OCI-LY1 (cell line): Measurements from ENCODE around the gene GET3.
A peak's percentile ranks its signal among the peaks of the same experiment; 100 is the strongest.

Experiments
- H2AFZ ChIP-seq: fragments of 200-600 bp; sonication (generic), shearing (Covaris generic); 2 replicates; pipeline ENCODE4 v1.6.0; 2014; ENCODE audit warnings: antibody characterized with exemption, mild to moderate bottlenecking, low read length
- H3F3A ChIP-seq: fragments of 200-600 bp; sonication (generic), shearing (Covaris generic); 2 replicates; pipeline ENCODE4 v1.6.0; 2014; ENCODE audit warnings: mild to moderate bottlenecking, antibody characterized with exemption, low read length, moderate library complexity; ENCODE audit not compliant: insufficient read depth
- H3K27ac ChIP-seq: fragments of 200-600 bp; sonication (generic); 2 replicates; pipeline ENCODE4 v1.5.1; 2014; ENCODE audit warnings: low read length, mixed run types, mild to moderate bottlenecking, low read depth; ENCODE audit not compliant: poor library complexity, severe bottlenecking
- H3K27me3 ChIP-seq: fragments of 200-600 bp; sonication (generic); 2 replicates; pipeline ENCODE4 v1.6.0; 2014; ENCODE audit warnings: antibody characterized with exemption, mild to moderate bottlenecking, low read length, moderate library complexity; ENCODE audit not compliant: insufficient read depth
- H3K36me3 ChIP-seq: fragments of 200-600 bp; sonication (generic); 2 replicates; pipeline ENCODE4 v1.6.1; 2014; ENCODE audit warnings: mild to moderate bottlenecking, antibody characterized with exemption, low read length, moderate library complexity, mixed read lengths; ENCODE audit not compliant: insufficient read depth
- H3K4me1 ChIP-seq: fragments of 200-600 bp; sonication (generic); 2 replicates; pipeline ENCODE4 v1.5.1; 2014; ENCODE audit warnings: mild to moderate bottlenecking, low read length, moderate library complexity; ENCODE audit not compliant: insufficient read depth, severe bottlenecking
- H3K4me2 ChIP-seq: fragments of 200-600 bp; sonication (generic), shearing (Covaris generic); 2 replicates; pipeline ENCODE4 v1.6.1; 2014; ENCODE audit warnings: low read length
- H3K4me3 ChIP-seq: fragments of 200-600 bp; sonication (generic); 2 replicates; pipeline ENCODE4 v1.5.1; 2014; ENCODE audit warnings: low read length, low read depth, mild to moderate bottlenecking, mixed read lengths; ENCODE audit not compliant: poor library complexity, severe bottlenecking
- H3K79me2 ChIP-seq: fragments of 200-600 bp; shearing (Covaris generic); 2 replicates; pipeline ENCODE4 v1.6.1; 2016; ENCODE audit warnings: mixed run types, low read length, mixed read lengths; ENCODE audit not compliant: insufficient read depth
- H3K9ac ChIP-seq: fragments of 200-600 bp; sonication (generic), shearing (Covaris generic); 2 replicates; pipeline ENCODE4 v1.6.1; 2014; ENCODE audit warnings: mild to moderate bottlenecking, low read length, mixed read lengths
- H3K9me2 ChIP-seq: fragments of 200-600 bp; sonication (generic), shearing (Covaris generic); 2 replicates; pipeline ENCODE4 v1.6.1; 2014; ENCODE audit warnings: low read depth, mild to moderate bottlenecking, low read length, mixed read lengths
- H3K9me3 ChIP-seq: fragments of 200-600 bp; shearing (Covaris generic); 2 replicates; pipeline ENCODE4 v1.6.1; 2014; ENCODE audit warnings: low read length, mixed read lengths
- H4K20me1 ChIP-seq: fragments of 200-600 bp; sonication (generic), shearing (Covaris generic); 2 replicates; pipeline ENCODE4 v1.6.0; 2016; ENCODE audit warnings: mild to moderate bottlenecking, low read length; ENCODE audit not compliant: insufficient read depth
- EZH2 ChIP-seq: fragments of 200-600 bp; sonication (generic), shearing (Covaris generic); IDR thresholded peaks from 2 replicates; pipeline ENCODE4 v1.8.0; 2017; ENCODE audit warnings: borderline replicate concordance, mixed run types, mild to moderate bottlenecking, antibody characterized with exemption, low read length, moderate library complexity, mixed read lengths
- TF ChIP-seq, protein P1 (sequence below): fragments of 200-600 bp; sonication (generic), shearing (Covaris generic); IDR thresholded peaks from 2 replicates; pipeline ENCODE4 v1.5.1; 2017; ENCODE audit warnings: mild to moderate bottlenecking, antibody characterized with exemption, low read length, moderate library complexity, mixed read lengths

Gene GET3

DNA sequence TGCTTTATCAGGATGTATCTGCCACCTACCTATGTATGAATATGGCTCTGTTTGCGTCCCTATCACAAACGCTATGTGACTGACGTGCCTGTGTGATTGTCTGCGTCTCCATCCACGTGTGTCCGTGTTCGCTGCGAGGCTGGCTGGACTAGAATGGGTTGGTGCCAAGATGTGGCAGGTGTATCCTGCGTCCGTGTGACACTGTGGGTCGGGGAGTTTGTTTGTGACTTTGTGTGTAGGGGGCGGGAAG, 44.8 kb downstream of the GET3 start:
- peaks cover 73% of the 10 kb centered on the region for H3K4me1 ChIP-seq
- peak overlapping the region; percentile 54 for H3K4me3 ChIP-seq
- H3K36me3 ChIP-seq: no peaks in the 10 kb centered on the region
- no peaks in the 10 kb centered on the region for H3K79me2 ChIP-seq
- no peak overlapping the region for H2AFZ ChIP-seq
- H3K9me2 ChIP-seq: no peaks in the 10 kb centered on the region
- peak overlapping the region; percentile 71 for H3K4me2 ChIP-seq
- H3F3A ChIP-seq: no peaks in the 10 kb centered on the region
- no peaks in the 10 kb centered on the region for H3K9me3 ChIP-seq
- no peaks in the 10 kb centered on the region for H4K20me1 ChIP-seq
- no peaks in the 10 kb centered on the region for H3K27me3 ChIP-seq
- peak overlapping the region; percentile 44; the same call in 1 of the 2 replicates for H3K9ac ChIP-seq
- TF ChIP-seq, protein P1, sequence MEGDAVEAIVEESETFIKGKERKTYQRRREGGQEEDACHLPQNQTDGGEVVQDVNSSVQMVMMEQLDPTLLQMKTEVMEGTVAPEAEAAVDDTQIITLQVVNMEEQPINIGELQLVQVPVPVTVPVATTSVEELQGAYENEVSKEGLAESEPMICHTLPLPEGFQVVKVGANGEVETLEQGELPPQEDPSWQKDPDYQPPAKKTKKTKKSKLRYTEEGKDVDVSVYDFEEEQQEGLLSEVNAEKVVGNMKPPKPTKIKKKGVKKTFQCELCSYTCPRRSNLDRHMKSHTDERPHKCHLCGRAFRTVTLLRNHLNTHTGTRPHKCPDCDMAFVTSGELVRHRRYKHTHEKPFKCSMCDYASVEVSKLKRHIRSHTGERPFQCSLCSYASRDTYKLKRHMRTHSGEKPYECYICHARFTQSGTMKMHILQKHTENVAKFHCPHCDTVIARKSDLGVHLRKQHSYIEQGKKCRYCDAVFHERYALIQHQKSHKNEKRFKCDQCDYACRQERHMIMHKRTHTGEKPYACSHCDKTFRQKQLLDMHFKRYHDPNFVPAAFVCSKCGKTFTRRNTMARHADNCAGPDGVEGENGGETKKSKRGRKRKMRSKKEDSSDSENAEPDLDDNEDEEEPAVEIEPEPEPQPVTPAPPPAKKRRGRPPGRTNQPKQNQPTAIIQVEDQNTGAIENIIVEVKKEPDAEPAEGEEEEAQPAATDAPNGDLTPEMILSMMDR: no peak
- no peak for TF ChIP-seq EZH2
- peak overlapping the region; percentile 47 for H3K27ac ChIP-seq

DNA sequence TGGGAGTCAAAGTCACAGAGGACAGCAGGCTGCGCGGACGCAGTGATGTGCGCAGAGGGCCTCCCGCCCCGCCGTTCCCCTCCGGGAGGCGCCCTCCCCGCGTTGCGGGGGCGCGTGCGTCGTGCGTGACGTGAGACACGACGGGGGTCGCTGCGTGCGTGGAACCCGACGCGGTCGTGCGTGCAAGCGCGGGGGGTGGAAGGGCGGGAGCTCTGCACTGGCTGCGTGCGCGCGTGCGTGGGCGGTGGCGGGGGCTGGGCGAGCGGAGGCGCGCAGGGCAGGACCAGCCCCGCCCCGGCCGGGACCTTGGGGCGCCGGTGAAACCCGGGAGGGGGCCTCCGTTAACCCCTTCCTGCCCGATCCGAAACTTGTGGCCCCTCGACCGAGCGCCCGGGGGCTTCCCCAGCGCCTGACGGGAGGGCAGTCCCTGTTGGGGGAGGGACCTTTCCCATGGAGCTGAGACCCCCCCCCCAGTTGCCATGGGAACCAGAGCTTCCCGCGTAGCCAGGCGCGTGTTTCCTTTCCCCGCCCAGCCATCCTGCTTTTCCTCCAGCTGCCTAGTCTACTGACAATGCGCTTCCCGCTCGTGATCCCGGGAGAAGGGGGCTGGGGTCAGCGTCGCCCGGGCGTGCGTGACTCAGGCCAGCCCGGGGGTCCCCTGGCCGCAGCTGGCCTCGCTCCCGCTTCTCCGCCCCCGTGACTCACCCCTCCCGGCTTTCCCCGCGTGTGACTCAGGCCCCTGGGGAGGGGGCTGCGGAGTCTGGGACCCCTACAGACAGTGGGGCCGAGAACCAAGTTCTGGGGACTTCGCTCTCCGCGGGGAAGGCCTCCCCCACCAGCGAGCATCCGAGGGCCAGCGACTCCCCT, 45.4 kb downstream of the GET3 start:
- Histone ChIP-seq H3K4me1 (peaks cover 68% of the 10 kb centered on the region), H3K36me3 (no peaks in the 10 kb centered on the region), H3K9me2 (no peaks in the 10 kb centered on the region), H3K4me2 (peak overlapping the region; percentile 71), H3K9me3 (no peaks in the 10 kb centered on the region), H3K9ac (peak overlapping the region; percentile 44; the same call in 1 of the 2 replicates), H4K20me1 (no peaks in the 10 kb centered on the region), H3K27ac (peak overlapping the region; percentile 47), H2AFZ (no peak overlapping the region), H3K4me3 (peak overlapping the region; percentile 54), H3K27me3 (no peaks in the 10 kb centered on the region), H3F3A (no peaks in the 10 kb centered on the region), H3K79me2 (no peaks in the 10 kb centered on the region)
- no peak for TF ChIP-seq EZH2
- TF ChIP-seq, protein P1: no peak

DNA sequence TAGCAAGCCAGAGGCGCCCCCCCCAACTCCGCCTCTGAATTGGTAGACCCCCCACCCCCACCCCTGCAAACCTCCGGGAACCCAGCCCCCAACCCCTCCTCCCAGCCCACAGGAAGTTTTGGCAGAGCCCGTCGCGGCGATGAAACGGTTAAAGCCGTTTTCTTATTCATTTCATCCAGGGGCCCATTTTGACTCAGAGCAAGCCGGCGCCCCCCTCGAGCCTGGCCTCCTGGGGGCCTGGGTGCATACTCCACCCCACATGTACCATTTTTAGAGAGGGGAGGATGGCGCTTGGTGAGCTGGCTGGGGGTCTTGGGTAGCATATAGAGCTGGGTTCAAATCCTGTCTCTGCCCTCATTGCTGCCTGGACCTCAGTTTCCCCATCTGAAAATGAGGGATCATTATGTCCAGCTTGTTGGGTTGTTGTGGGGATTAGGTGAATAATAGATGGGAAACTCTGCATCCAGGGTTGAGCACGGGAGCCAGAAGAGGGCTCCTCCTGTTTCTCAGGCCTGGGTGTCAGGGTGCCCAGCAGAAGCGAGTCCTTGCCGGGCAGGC, 46.1 kb downstream of the GET3 start:
- peaks cover 65% of the 10 kb centered on the region for H3K4me1 ChIP-seq
- no peak overlapping the region; the same call in 1 of the 2 replicates for H3K4me2 ChIP-seq

More for the DNA sequence above, 46.1 kb downstream of the GET3 start:
- no peaks in the 10 kb centered on the region for H3K79me2 ChIP-seq
- no peaks in the 10 kb centered on the region for H3F3A ChIP-seq
- H3K27ac ChIP-seq: peak overlapping the region; percentile 74
- no peaks in the 10 kb centered on the region for H3K9me3 ChIP-seq
- TF ChIP-seq EZH2: no peak
- H3K9ac ChIP-seq: no peak overlapping the region
- no peaks in the 10 kb centered on the region for H3K36me3 ChIP-seq
- H2AFZ ChIP-seq: no peak overlapping the region
- no peaks in the 10 kb centered on the region for H3K27me3 ChIP-seq
- peak overlapping the region; percentile 54 for H3K4me3 ChIP-seq
- H4K20me1 ChIP-seq: no peaks in the 10 kb centered on the region
- H3K9me2 ChIP-seq: no peaks in the 10 kb centered on the region
